HCT116 (cell line): Measurements from ENCODE around the gene TTBK1. TPM values are rescaled to one million over a fixed set of nuclear protein-coding genes. Genes with fewer than 3 reads are reported as not detected.

Source experiments
- ATAC-seq: fragments of 200-7000 bp; cut with Tn5 transposase; 2 replicates; pipeline ENCODE4 v1.9.1; 2020; ENCODE audit warnings: mild to moderate bottlenecking, moderate library complexity
- BruUV-seq: library from RNA; stranded (reverse); fragments of 400-500 nt; replicated peaks from 2 replicates; lab custom pipeline; 2021; lab: Mats Ljungman, UMichigan
- CTCF ChIA-PET: fragments of 300-600 bp; sonication (Branson Sonifier 250); formaldehyde crosslinking; loops from one replicate; lab custom pipeline; 2021; ENCODE audit warnings: antibody characterized with exemption; lab: Charles Lee
- POLR2A ChIA-PET: fragments of 300-600, 350-600 bp; sonication (Branson Sonifier 250); formaldehyde crosslinking; loops from one replicate; lab custom pipeline; 2021; ENCODE audit warnings: antibody characterized with exemption; lab: Charles Lee
- RAD21 ChIA-PET, 2 experiments: fragments of 300-600 bp; sonication (Branson Sonifier 250); formaldehyde crosslinking; loops; one replicate each; lab custom pipeline; 2023; ENCODE audit warnings: low total read pairs in 2 of 2; ENCODE audit not compliant: uncharacterized antibody in 2 of 2, unreplicated experiment in 2 of 2, low non-redundant PET in 1 of 2; lab: Charles Lee
- DNase-seq: peaks from one replicate; pipeline ENCODE4 v3.0.0-alpha.2; 2010; ENCODE audit warnings: low read depth, low spot score
- H2AFZ ChIP-seq: fragments of 200-600 bp; shearing (Covaris generic), sonication (generic); 2 replicates; pipeline ENCODE4 v1.6.1; 2017; ENCODE audit warnings: low read depth, mixed run types, mixed read lengths, antibody characterized with exemption, low read length; ENCODE audit not compliant: poor library complexity, severe bottlenecking
- H3K27ac ChIP-seq: 2 replicates; pipeline ENCODE4 v1.5.1; 2012; ENCODE audit warnings: low read depth, low read length
- H3K27me3 ChIP-seq: fragments of 200-600 bp; sonication (generic); 2 replicates; pipeline ENCODE4 v1.6.1; 2016; ENCODE audit warnings: mixed run types, low read length, mixed read lengths; ENCODE audit not compliant: insufficient read depth
- H3K36me3 ChIP-seq, 2 experiments: fragments of 200-500 bp in 1 of 2; fragments of 200-600 bp in 1 of 2; sonication (Bioruptor generic) in 1 of 2; sonication (generic) in 1 of 2; 2 replicates each; pipeline versions ENCODE4 v1.5.1 to v1.6.1; 2014 to 2016; ENCODE audit warnings: low read length in 2 of 2, inconsistent platforms in 1 of 2, mixed read lengths in 1 of 2, mixed run types in 1 of 2; ENCODE audit not compliant: insufficient read depth in 2 of 2, control insufficient read depth in 1 of 2
- H3K4me1 ChIP-seq, 2 experiments: fragments of 200-600 bp in 1 of 2; sonication (generic) in 1 of 2; 2 replicates each; pipeline versions ENCODE4 v1.5.1 to v1.6.1; 2012 to 2017; ENCODE audit warnings: low read length in 2 of 2, inconsistent platforms in 1 of 2, mild to moderate bottlenecking in 1 of 2, mixed read lengths in 1 of 2, mixed run types in 1 of 2, moderate library complexity in 1 of 2; ENCODE audit not compliant: insufficient read depth in 2 of 2, control insufficient read depth in 1 of 2
- H3K4me2 ChIP-seq: fragments of 200-600 bp; sonication (generic); 2 replicates; pipeline ENCODE4 v1.6.1; 2017; ENCODE audit warnings: mixed run types, low read length, mixed read lengths
- H3K4me3 ChIP-seq, 2 experiments: fragments of 200-600 bp in 1 of 2; sonication (generic) in 1 of 2; replicated peaks in 1 of 2; 2 replicates each; pipeline ENCODE4 v1.5.1; 2011 to 2016; ENCODE audit warnings: low read length in 2 of 2, control low read depth in 1 of 2, low read depth in 1 of 2, mild to moderate bottlenecking in 1 of 2, mixed read lengths in 1 of 2, mixed run types in 1 of 2
- H3K79me2 ChIP-seq: fragments of 200-600 bp; sonication (generic); 2 replicates; pipeline ENCODE4 v1.6.1; 2017; ENCODE audit warnings: mild to moderate bottlenecking, mixed run types, low read length, moderate library complexity, mixed read lengths; ENCODE audit not compliant: insufficient read depth
- H3K9ac ChIP-seq: fragments of 200-600 bp; sonication (generic); 2 replicates; pipeline ENCODE4 v1.6.1; 2016; ENCODE audit warnings: low read length, mixed read lengths
- H3K9me2 ChIP-seq: fragments of 200-600 bp; sonication (generic), shearing (Covaris generic); 2 replicates; pipeline ENCODE4 v1.6.1; 2017; ENCODE audit warnings: mixed run types, mild to moderate bottlenecking, moderate library complexity; ENCODE audit not compliant: insufficient read depth
- H3K9me3 ChIP-seq, 2 experiments: fragments of 200-500 bp in 1 of 2; fragments of 200-600 bp in 1 of 2; sonication (Bioruptor generic) in 1 of 2; sonication (generic) in 1 of 2; 2 replicates each; pipeline ENCODE4 v1.6.1; 2014 to 2017; ENCODE audit warnings: low read length in 2 of 2, mixed read lengths in 2 of 2, inconsistent platforms in 1 of 2, low read depth in 1 of 2, mild to moderate bottlenecking in 1 of 2, mixed run types in 1 of 2, moderate library complexity in 1 of 2; ENCODE audit not compliant: control insufficient read depth in 1 of 2, insufficient read depth in 1 of 2
- H4K20me1 ChIP-seq: fragments of 200-600 bp; sonication (generic), shearing (Covaris generic); 2 replicates; pipeline ENCODE4 v1.6.1; 2017; ENCODE audit warnings: mixed run types, mild to moderate bottlenecking, moderate library complexity; ENCODE audit not compliant: insufficient read depth
- EGR1 ChIP-seq: IDR thresholded peaks from 2 replicates; pipeline ENCODE4 v1.6.1; 2012; ENCODE audit warnings: low read depth
- FOSL1 ChIP-seq: IDR thresholded peaks from 2 replicates; pipeline ENCODE4 v1.6.1; 2012; ENCODE audit warnings: low read depth
- POLR2A ChIP-seq: IDR thresholded peaks from 2 replicates; pipeline ENCODE4 v1.7.0; 2011; ENCODE audit warnings: borderline replicate concordance; ENCODE audit not compliant: insufficient read depth, insufficient read length; ENCODE audit errors: extremely low read depth
- RAD21 ChIP-seq: IDR thresholded peaks from 2 replicates; pipeline ENCODE4 v1.6.1; 2012; ENCODE audit warnings: low read depth, mild to moderate bottlenecking
- SIN3A ChIP-seq: IDR thresholded peaks from 2 replicates; pipeline ENCODE4 v1.6.1; 2012; ENCODE audit warnings: low read depth
- SP1 ChIP-seq: IDR thresholded peaks from 2 replicates; pipeline ENCODE4 v1.6.1; 2012; ENCODE audit warnings: low read depth
- SRF ChIP-seq: IDR thresholded peaks from 2 replicates; pipeline ENCODE4 v1.6.1; 2012; ENCODE audit warnings: low read depth
- TCF7L2 ChIP-seq: IDR thresholded peaks from 2 replicates; pipeline ENCODE4 v1.7.0; 2011; ENCODE audit warnings: borderline replicate concordance, inconsistent platforms; ENCODE audit not compliant: insufficient read depth, insufficient read length; ENCODE audit errors: extremely low read depth
- YY1 ChIP-seq: IDR thresholded peaks from 2 replicates; pipeline ENCODE4 v1.6.1; 2011; ENCODE audit warnings: low read length, low read depth, moderate library complexity, mild to moderate bottlenecking; ENCODE audit not compliant: insufficient replicate concordance; ENCODE audit errors: extremely low read depth
- ZFX ChIP-seq: fragments of 450-650 bp; IDR thresholded peaks from 2 replicates; pipeline ENCODE4 v1.6.1; 2017
- ZNF274 ChIP-seq: fragments of 200-500 bp; sonication (Bioruptor generic); IDR thresholded peaks from 2 replicates; pipeline ENCODE4 v1.6.1; 2014; ENCODE audit warnings: mild to moderate bottlenecking, low read depth, low read length, inconsistent platforms
- intact Hi-C: fragments of 100-400 bp; cut with micrococcal nuclease; formaldehyde crosslinking; loops from 2 replicates; pipeline ENCODE4 v1.10.0; 2022
- total RNA-seq: library from RNA; stranded (reverse); gene quantifications from one replicate; pipeline ENCODE4 v1.2.1, GENCODE V29; 2021; ENCODE audit not compliant: unreplicated experiment
- TF ChIP-seq, protein P1 (sequence below): IDR thresholded peaks from 2 replicates; pipeline ENCODE4 v1.6.1; 2011; ENCODE audit warnings: mild to moderate bottlenecking, low read length, moderate library complexity; ENCODE audit not compliant: insufficient replicate concordance; ENCODE audit errors: extremely low read depth

TTBK1 gene
- total RNA-seq, 1 experiment from 2014 or later, result not detected

DNA sequence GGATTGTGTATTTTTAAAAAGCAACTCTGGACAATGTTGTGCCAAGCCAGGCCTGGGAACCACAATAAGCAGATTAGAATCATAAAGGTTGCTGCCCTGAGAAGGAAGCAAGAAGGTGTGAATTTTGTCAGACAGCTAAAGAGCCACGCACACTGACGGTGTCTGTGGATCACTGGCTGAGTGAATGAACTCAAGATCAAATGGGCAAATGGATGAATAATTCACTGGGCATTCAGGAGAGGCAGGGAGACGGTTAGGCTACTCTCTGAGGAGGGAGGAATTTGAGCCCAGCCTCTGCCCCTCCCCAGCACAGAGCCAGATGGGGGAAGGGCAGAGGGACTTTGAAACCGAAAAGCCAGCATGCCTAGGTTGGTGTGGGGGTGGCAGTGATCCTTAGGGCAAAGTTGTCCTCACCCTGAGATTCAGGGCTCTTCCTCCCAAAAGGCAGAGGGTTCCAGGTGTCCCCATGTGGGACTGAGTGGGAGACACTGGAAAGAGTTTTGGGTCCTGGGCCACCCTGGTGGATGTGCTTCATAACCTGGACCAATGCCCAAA lies 35.3 kb downstream of the TTBK1 start (continued):
- TF ChIP-seq, protein P1, sequence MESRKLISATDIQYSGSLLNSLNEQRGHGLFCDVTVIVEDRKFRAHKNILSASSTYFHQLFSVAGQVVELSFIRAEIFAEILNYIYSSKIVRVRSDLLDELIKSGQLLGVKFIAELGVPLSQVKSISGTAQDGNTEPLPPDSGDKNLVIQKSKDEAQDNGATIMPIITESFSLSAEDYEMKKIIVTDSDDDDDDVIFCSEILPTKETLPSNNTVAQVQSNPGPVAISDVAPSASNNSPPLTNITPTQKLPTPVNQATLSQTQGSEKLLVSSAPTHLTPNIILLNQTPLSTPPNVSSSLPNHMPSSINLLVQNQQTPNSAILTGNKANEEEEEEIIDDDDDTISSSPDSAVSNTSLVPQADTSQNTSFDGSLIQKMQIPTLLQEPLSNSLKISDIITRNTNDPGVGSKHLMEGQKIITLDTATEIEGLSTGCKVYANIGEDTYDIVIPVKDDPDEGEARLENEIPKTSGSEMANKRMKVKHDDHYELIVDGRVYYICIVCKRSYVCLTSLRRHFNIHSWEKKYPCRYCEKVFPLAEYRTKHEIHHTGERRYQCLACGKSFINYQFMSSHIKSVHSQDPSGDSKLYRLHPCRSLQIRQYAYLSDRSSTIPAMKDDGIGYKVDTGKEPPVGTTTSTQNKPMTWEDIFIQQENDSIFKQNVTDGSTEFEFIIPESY, result no peak
- TF ChIP-seq TCF7L2 (no peak), SP1 (no peak), ZNF274 (no peak), YY1 (no peak), FOSL1 (no peak), SRF (no peak), RAD21 (no peak), SIN3A (no peak)

DNA sequence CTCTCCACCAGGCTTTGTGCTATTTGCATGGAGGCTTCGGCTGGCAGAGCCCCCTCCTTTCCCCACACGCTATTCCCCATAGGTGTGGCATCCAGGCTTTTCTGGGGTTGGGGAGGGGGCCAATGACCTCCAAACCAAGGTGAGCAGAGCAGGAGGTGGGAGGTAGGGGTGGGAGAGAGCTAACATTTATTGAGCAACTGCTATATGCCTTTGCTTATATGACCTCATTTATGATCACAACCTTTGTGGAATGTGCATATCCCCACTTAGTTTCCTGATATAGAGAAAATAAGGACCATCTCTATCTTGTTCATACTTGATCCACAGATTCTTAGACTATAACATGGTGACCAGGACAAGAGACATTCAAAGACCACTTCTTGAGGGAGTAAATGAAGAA lies 37.0 kb downstream of the TTBK1 start:
- TF ChIP-seq POLR2A (no peak), ZFX (no peak), EGR1 (no peak), TCF7L2 (no peak)
- TF ChIP-seq, all 23 proteins: peak for 0
- POLR2A ChIA-PET, result no interaction called here
- Histone ChIP-seq H3K4me3 (no peak overlapping the region), H3K9me2 (no peaks in the 10 kb centered on the region), H3K9ac (no peak overlapping the region), H3K27me3 (no peaks in the 10 kb centered on the region), H3K27ac (no peak overlapping the region), H3K4me2 (no peak overlapping the region), H4K20me1 (no peaks in the 10 kb centered on the region), H3K36me3 (no peaks in the 10 kb centered on the region), H3K79me2 (no peaks in the 10 kb centered on the region), H2AFZ (no peak overlapping the region), H3K9me3 (no peaks in the 10 kb centered on the region), H3K4me1 (peaks cover 0 to 12% of the 10 kb centered on the region in 2 experiments; a peak in 2 of 4 replicates)
- RAD21 ChIA-PET, result no interaction called here
- no peak for DNase-seq
- CTCF ChIA-PET, result no interaction called here
- ATAC-seq, result no peak
- intact Hi-C loops, result no loop called here
- no TSS peak for BruUV-seq
